Stimulated activated CD8-positive, alpha-beta memory T cell treated with anti-CD3 and anti-CD28 coated beads, Interleukin-12 subunit alpha, Interleukin-12 subunit beta, amount 100 ng/mL, for 24 hours (primary cell): Measurements from ENCODE around the gene C1orf50.
"Not testable (repeated sequence)": the region's sequence is repeated elsewhere in the genome, so short reads cannot be mapped to it uniquely, and the experiment has no call there.

Experiments used
- DNase-seq: peaks from one replicate; pipeline ENCODE4 v3.0.0-alpha.2; 2020; ENCODE audit errors: extremely low read depth

The C1orf50 gene

DNA sequence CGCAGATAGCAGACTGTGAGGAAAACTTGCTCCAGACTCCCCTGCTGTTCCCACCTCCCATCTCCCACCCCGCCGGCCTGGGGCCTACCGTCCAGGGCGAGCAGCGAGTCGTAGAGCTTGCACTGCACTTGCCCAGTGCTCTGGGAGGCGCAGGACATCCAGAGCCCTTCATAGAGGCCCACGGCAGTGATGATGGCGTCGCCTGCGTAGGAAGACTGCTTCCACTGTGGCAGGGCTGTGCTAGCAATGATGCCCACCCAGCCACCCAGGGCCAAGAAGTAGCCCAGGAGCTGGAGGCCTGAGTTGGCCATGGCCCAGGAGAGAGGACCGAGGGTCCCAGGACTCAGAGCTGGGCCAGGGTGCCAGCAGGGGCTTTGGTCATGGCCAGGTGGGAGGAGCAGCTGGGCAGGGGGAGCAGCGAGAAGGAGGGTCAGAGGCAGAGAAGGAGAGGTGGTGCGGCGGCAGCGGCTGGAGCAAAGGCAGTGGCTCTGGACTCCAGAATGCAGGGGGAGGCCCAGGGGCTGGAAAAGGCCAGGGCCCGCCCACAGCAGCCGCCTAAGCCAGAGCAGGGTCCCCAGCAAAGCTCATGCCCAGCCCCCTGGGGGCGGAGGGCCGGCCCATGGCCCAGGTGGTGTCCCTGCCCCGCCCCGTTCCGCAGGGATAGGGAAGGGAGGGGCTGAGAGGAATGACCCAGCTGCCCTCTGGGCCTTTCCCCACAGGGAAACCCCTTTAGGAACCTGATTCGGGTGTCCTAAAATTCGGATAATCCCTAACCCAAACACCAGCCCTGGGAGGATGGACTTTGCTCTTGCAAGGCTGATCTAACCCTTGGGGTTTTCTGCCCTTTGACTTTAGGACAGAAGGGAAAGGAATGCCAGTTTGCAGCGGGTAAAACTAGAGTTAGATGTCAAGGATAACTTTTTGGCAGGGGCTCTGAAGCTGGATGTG lies 27.0 kb upstream of the C1orf50 start, which contains the start of gene CLDN19:
Gene CLDN19 (minus strand): TSS at position 484 of the 948 bp plus-strand sequence. CDS start 173 bp downstream, at position 311.
- DNase-seq: no peak

DNA sequence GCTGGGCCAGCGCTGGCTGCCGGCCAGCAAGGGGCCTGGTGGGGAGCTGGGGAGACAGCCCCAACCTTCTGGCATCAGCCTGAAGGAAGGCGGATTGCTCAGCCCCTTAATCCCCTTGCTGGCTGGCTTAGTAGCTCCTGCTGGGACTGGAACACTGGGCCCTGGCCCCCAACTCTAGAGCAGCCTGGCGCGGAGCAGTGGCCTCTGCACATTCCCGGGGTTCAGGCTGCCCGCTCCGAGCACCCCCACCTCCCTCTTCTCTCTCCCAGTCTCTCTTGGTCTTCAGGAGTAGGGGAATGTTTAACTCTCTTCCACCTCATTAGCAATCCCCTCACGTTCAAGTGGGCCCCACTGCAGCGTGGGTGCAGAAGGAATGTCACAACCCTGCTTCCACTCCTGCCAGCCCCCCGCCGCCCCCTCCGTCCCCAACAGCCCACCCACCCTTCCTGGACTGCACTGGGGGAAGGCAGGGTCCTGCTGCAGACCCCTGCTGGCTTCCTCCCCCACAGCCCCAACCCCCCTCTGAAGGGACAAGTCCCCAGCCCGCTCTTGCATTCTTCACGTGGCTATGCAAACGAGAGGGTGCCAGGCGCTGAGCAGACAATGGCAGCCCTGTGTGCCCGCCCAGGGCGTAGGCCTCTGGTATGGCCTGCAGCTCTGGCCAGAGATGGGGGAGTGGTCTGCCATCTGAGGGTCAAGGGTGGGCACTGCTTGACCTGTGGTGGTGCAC lies 26.0 kb upstream of the C1orf50 start:
- no peak for DNase-seq

DNA sequence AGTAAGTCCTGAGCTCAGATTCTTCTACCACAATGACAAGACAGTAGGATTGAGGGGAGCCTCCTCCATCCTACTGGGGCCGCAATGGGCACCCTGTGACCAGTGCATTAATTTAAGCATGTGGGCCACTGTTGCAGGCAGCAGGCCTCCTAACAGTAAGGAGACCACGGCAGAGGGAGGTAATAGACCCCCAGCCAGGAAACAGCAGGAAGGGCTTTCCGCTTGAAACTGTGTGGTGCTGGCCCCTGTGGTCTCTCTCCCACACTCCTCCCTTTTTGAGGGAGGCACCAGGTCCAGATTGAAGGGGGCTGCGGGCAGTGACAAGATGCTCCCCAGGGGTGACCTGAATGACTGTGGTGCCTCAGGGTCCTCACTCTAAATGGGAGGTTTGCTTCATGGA lies 25.3 kb upstream of the C1orf50 start:
- no peak for DNase-seq

- no peak for DNase-seq
These were observed 24.9 kb upstream of the C1orf50 start for GRCh38 chr1:42742141-42742540.

GRCh38 chr1:42742617-42743316 lies 24.3 kb upstream of the C1orf50 start:
- DNase-seq: no peak

DNA sequence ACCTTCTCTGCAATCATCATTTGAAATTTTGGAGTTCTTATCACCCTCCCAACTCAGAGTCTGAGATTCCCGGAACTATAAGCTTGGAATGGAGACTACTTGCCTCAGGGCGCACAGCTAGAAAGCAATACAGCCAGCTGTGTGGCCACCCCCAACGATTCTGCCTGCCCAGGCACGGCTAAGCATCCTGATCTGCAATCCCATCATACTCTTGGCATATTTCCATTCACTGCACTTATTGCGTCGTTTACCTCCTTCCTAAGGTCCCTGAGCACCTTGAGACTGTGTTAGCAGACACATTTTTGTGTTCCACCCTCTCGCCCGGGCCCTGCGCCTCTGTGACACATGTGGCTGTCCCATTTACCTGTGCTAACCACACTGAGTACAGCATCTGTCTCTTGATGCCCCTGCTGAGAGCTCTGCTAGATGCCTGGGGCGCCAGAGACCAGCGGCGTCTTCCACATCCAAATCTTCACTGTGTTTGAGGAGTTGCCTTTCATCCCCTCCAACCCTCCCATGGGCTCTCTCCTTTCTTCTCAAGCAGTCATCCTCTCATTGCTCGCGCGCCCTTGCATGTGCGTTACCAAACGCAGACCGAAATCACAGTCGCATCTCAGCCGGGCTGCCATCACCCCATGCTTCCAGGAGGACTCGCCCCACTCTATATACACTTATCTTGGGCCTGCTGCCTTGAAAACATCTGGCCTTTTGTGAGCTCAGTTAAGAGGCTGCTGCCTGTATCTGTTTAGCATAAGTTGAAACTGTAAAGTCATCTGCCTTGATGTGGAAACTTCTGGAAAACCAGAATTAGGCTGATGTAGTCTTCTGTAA lies 23.5 kb upstream of the C1orf50 start:
- no peak for DNase-seq

DNA sequence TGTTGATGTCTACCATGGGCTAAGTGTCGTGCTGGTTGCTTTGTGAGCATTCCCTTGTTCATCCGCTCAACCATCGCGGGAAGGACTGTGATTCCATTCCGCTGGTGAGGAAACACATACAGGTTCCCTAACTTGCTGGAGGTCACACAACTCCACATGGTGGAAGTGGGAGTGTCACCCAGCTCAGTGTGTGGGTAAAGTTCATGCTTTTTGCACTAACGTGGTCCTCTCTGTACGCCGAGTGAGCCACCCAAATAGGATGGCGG lies 23.0 kb upstream of the C1orf50 start:
- DNase-seq: no peak

- no peak for DNase-seq
These were observed 21.2 kb upstream of the C1orf50 start for GRCh38 chr1:42745851-42746250.

DNA sequence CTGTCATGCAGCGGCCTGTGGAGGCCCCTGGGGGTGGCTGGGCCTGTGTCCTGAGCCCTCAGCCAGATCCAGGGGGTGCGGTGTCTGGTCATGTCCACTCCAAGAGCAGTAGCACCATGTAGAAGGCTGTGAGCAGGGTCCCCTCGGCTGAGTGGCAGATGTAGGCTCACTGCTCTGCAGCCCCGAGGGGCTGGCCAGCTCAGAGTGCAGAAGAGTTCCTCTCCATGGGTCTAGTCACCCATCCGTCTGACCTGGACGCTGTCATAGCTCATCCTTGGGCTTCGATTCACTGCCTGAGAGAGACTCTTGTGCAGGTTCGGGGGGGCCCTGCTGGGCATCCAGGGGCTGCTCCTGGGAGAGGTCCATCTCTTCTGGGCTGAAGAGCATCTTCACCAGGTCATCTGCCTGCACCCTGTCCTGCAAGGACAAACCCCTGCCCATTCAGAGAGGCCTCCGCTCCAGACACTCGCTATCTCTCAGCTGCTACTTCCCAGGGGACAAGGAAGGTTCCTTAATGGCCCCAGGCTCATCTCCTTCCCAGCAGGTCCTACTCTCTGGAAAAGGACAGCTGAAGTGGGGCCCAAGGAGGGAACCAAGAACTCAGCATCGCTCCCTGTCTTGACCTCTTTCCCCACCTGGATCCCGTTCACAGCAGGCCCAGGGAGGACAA lies 20.5 kb upstream of the C1orf50 start:
- DNase-seq: no peak

- no peak for DNase-seq
These were observed 19.9 kb upstream of the C1orf50 start for GRCh38 chr1:42747125-42747524.

DNA sequence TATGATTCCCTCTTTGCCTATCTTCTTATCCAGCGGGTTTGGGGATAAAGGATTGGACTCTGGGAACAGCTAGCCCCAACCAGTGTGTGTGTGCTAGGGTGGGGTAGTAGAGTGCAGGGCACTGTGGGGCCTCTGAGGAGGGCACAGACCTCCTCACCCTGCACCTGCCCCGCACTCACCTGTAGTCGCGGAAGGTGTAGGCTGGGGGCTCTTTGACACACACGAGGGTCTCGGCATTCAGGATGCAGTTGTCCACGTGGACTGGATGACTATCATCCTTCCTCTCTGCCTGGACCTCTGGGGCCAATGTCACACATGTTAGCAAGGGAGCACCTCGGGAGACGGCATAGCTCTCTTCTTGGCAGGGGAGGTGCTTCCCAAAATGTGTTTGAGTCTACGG lies 19.0 kb upstream of the C1orf50 start:
- DNase-seq: no peak

GRCh38 chr1:42748461-42749410 lies 18.3 kb upstream of the C1orf50 start:
- DNase-seq: no peak

GRCh38 chr1:42750041-42750440 lies 17.0 kb upstream of the C1orf50 start:
- DNase-seq: no peak

- not testable (repeated sequence) for DNase-seq
These were observed 15.5 kb upstream of the C1orf50 start for GRCh38 chr1:42751511-42752070.

GRCh38 chr1:42752284-42752683 lies 14.8 kb upstream of the C1orf50 start:
- DNase-seq: no peak

- DNase-seq: no peak
These were observed 14.0 kb upstream of the C1orf50 start for GRCh38 chr1:42753070-42753469.

DNA sequence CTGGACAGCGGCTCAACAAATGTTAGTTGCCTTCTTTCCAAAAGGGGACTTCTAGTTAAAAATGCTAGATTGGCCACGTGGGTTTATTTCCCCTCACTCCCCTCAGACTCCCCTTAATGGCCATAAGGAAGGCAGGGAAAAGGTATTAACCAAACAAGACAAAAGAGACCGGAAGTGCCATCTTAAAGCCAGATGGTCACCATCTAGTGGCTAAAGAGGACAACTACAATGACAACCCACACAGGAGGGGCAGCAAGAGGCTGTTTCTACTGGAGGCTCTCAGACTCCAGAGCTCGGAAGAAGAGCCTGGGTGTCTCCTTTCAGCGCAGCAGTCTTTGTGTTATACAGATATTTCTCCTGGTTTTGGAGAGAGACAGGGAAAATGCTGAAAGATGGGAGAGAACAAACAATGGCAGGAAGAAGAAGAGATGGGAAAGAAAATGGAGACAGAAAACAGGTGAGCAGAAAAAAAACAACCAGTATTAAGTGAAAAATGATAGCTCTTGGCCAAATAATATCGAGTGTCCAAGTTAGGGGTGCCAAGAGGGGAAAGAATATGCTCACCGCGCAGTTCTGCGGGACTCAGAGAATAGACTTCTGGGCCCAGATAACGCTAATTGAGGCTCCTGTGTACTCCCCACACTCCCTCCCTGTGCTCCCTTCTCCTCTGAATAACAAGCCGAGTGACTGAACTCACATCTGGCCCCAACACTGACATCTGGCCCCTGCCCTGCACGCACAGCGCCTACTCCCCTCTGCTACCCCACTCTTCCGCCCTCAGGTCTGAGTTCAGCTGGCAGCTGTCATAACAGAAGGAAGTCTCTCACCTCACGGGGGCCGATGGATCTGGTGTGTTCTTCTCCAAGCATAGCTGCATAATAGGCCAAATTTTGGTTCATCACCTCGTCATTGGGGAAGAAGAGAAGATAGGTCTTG lies 9.8 kb upstream of the C1orf50 start:
- DNase-seq: no peak

DNA sequence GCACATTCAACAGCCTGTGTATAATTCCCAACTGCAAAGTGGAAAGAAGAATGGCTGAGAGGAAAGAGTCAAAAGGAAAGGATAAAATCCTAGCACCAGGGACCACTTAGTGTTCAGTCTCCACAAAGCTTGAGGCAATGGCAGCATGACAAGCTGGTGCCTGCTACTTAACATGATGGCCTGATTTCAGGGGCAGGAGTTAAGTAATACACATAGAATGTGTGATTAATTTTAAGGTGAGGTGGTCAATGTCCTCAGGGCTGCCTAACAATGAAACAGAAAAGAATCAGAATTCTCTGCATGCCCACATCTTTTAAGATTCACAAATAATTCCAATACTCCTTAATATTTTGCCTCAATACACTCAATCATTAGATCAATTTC lies 9.2 kb upstream of the C1orf50 start:
- no peak for DNase-seq
